Heart left ventricle (tissue), 16 donors: Measurements from ENCODE around the gene TARBP1. TPM values are rescaled to one million over a fixed set of nuclear protein-coding genes. Genes with fewer than 3 reads are reported as not detected.

Experiments
- ATAC-seq, 4 donors: fragments of 200-7000 bp; cut with Tn5 transposase; one replicate each; pipeline ENCODE4 v1.9.1; 2020 to 2022; ENCODE audit warnings: moderate library complexity in 4 of 4, mild to moderate bottlenecking in 3 of 4, moderate number of reproducible peaks in 1 of 4
- DNase-seq, 5 donors: peaks; one replicate each; pipeline ENCODE4 v3.0.0-alpha.2; 2020
- H3K27ac ChIP-seq, 12 donors: fragments of 200-600 bp; sonication (generic) in 4 of 12; one replicate each; pipeline versions ENCODE4 v1.5.0 to v1.8.0; 2016 to 2022; ENCODE audit warnings: mild to moderate bottlenecking in 2 of 12
- H3K27me3 ChIP-seq, 9 donors: fragments of 200-600 bp; sonication (generic) in 2 of 9; one replicate each; pipeline versions ENCODE4 v1.5.1 to v1.8.0; 2016 to 2022; ENCODE audit warnings: mild to moderate bottlenecking in 3 of 9
- H3K36me3 ChIP-seq, 9 donors: fragments of 200-600 bp; sonication (generic) in 2 of 9; one replicate each; pipeline versions ENCODE4 v1.5.0 to v1.8.0; 2018 to 2022; ENCODE audit warnings: mild to moderate bottlenecking in 2 of 9
- H3K4me1 ChIP-seq, 12 donors: fragments of 200-600 bp; sonication (generic) in 4 of 12; one replicate each; pipeline versions ENCODE4 v1.5.0 to v1.8.0; 2016 to 2022; ENCODE audit warnings: mild to moderate bottlenecking in 3 of 12
- H3K4me3 ChIP-seq, 12 donors: fragments of 200-600 bp; sonication (generic) in 4 of 12; one replicate each; pipeline versions ENCODE4 v1.5.0 to v1.8.0; 2017 to 2022; ENCODE audit warnings: mild to moderate bottlenecking in 9 of 12, moderate library complexity in 4 of 12
- H3K9me3 ChIP-seq, 12 donors: fragments of 200-600 bp; sonication (generic) in 4 of 12; one replicate each; pipeline versions ENCODE4 v1.5.0 to v1.8.0; 2016 to 2022; ENCODE audit warnings: mild to moderate bottlenecking in 1 of 12
- POLR2A ChIP-seq, 2 donors: fragments of 450-650 bp; IDR thresholded peaks; one replicate each; pipeline ENCODE4 v1.6.1; 2017; ENCODE audit warnings: antibody characterized with exemption in 2 of 2, mild to moderate bottlenecking in 2 of 2, moderate library complexity in 2 of 2
- WGBS, 4 donors: extraction: QIAGEN DNeasy Blood & Tissue Kit in 2 of 4; methylation state at CpG; one replicate each; pipeline versions ENCODE4 v1.1.5 to v1.1.7; 2013 to 2018; 5-methylcytosine and 5-hydroxymethylcytosine counted together
- intact Hi-C, 10 donors: fragments of 100-400 bp; cut with DNase I; formaldehyde crosslinking; loops; one replicate each; pipeline versions ENCODE4 v1.11.1 to v1.14.2; 2022
- polyA plus RNA-seq, 2 donors: library from polyadenylated mRNA; stranded (reverse); fragments of 200-250 nt; gene quantifications; one replicate each; pipeline ENCODE4 v1.2.3, GENCODE V29; 2013
- total RNA-seq, 9 donors: library from RNA; depleted of rRNA in 2 of 9; stranded (reverse); fragments of >200 nt in 2 of 9; fragmentation: NEBNext Ultra II Directional in 3 of 9; extraction: Animal tissue kit (Norgen Biotek cat#: 25700) in 3 of 9; gene quantifications; one replicate each; pipeline versions ENCODE4 v1.1.0 to v1.2.4, GENCODE V29; 2016 to 2023
- TF ChIP-seq, protein P1 (sequence below), 12 donors: fragments of 200-600 bp; sonication (generic) in 4 of 12; IDR thresholded peaks; one replicate each; pipeline versions ENCODE4 v1.5.0 to v1.8.0; 2018 to 2022; ENCODE audit warnings: antibody characterized with exemption in 12 of 12, mild to moderate bottlenecking in 5 of 12
- donor health status: ischemic (EF 13 %, LVEDD 7.1; RV severe dilation, severe dysfunction).
- donor health status: healthy with polysubstance abuse.
- donor health status: DM: no; HTN: yes; CAD: no.
- donor health status: DM: no; HTN: no; CAD: no.
- donor health status: ischemic (EF 25% LVEDD 6.9; RV normal size, moderate dysfunction).
- donor health status: ischemic (EF 25% LVEDD 5.7; RV mildly dilated, moderate dysfunction).
- donor health status: healthy.
- donor health status: DM: yes; HTN: yes; CAD: no.
- donor health status: ischemic (EF 35%, LVEDD 5.7; RV mildly dilated, moderate dysfunction).
- donor health status: nonischemic (EF 11% LVEDD 7.7; RV severe dilation, severe dysfunction).
- donor health status: DM: yes; HTN: yes; CAD: no.
- donor health status: PGD.
- donor health status: ischemic (EF 29% LVEDD 5.4; RV normal size, mild dysfunction).
- donor health status: nonischemic (EF 23%, LVEDD 6.1; RV moderate dilation, normal function).

TARBP1 gene
- total and polyA plus RNA-seq, 11 donors: 4.8 to 18.2 (median 9.9) TPM

DNA sequence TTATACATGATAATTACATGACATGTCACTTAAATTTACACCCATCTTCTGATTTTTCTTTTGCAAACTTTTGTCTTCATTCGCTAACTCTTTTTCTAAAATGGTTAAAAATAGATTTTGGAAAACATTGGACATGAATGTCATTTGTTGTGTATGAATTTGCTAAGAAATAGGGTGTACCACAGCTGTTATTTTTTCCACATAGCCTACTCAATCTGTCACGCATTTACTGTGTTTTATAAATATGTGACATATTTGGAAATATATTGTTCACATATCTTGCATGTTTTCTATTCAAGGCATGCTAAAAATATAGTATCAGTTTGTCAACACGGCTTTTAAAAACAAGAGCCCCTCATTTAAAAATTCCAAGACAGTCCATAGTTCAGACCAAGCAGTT, 47.9 kb upstream of the TARBP1 start:
- intact Hi-C loops: no loop called here

DNA sequence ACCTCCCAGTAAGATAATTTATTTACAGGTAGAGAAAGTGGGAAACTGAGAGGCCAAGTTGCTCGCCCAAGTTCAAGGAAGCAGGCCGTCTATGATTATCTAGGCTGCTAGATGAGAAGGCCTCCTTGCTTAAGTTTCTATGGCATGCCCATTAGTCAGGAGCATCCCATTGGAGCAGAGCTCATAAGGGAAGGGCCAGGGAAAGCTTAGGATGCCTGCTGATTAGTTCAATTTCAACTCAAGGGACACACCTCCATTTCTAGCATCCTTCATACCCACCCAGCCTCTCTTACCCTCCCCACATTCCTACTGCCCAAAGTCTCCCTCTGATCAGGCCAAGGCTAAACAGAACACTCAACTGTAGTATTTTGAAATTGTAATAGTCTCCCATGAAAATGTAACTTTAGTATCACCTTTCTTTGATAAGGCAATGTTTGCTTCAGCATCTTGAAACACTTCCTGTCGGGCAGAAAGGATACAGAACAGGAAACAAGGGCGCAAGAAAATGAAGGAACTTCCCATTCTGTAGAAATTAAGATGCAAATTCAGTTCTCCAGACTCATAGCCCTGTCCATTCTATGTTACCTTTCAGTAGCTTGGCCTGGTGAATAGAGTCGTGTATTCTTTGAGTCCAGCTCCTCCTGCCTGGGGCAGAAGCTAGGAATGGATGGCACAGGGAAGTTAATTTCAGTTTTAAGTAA, 46.3 kb upstream of the TARBP1 start:
- 79 to 88% (median 84%) methylated on average over 5 of the region's 5 CpGs for WGBS, 4 donors
- H3K9me3 ChIP-seq: no peaks in the 10 kb centered on the region
- H3K27ac ChIP-seq: peak overlapping the region in 4 of 12 donors; percentile 86 to 95 (median 94)
- no peaks in the 10 kb centered on the region for H3K27me3 ChIP-seq
- TF ChIP-seq, protein P1, sequence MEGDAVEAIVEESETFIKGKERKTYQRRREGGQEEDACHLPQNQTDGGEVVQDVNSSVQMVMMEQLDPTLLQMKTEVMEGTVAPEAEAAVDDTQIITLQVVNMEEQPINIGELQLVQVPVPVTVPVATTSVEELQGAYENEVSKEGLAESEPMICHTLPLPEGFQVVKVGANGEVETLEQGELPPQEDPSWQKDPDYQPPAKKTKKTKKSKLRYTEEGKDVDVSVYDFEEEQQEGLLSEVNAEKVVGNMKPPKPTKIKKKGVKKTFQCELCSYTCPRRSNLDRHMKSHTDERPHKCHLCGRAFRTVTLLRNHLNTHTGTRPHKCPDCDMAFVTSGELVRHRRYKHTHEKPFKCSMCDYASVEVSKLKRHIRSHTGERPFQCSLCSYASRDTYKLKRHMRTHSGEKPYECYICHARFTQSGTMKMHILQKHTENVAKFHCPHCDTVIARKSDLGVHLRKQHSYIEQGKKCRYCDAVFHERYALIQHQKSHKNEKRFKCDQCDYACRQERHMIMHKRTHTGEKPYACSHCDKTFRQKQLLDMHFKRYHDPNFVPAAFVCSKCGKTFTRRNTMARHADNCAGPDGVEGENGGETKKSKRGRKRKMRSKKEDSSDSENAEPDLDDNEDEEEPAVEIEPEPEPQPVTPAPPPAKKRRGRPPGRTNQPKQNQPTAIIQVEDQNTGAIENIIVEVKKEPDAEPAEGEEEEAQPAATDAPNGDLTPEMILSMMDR (IDR thresholded peaks at IDR 0.05): no peak
- no peak for TF ChIP-seq POLR2A (IDR thresholded peaks at IDR 0.05)
- H3K4me1 ChIP-seq: peaks cover 11 to 75% (median 59%) of the 10 kb centered on the region in 12 donors
- DNase-seq: no peak
- H3K36me3 ChIP-seq: no peaks in the 10 kb centered on the region
- intact Hi-C loops: no loop called here
- ATAC-seq: no peak
- no peak overlapping the region for H3K4me3 ChIP-seq

More for the DNA sequence above, 47.9 kb upstream of the TARBP1 start:
- H3K27ac ChIP-seq: no peak overlapping the region
- H3K36me3 ChIP-seq: no peaks in the 10 kb centered on the region
- peaks cover 11 to 81% (median 66%) of the 10 kb centered on the region in 12 donors for H3K4me1 ChIP-seq
- H3K27me3 ChIP-seq: no peaks in the 10 kb centered on the region
- DNase-seq (no peak), ATAC-seq (no peak)
- 48 to 77% (median 71%) methylated on average over 3 of the region's 3 CpGs for WGBS, 4 donors
- no peak overlapping the region for H3K4me3 ChIP-seq
- no peaks in the 10 kb centered on the region for H3K9me3 ChIP-seq
- TF ChIP-seq, protein P1 (IDR thresholded peaks at IDR 0.05): no peak

DNA sequence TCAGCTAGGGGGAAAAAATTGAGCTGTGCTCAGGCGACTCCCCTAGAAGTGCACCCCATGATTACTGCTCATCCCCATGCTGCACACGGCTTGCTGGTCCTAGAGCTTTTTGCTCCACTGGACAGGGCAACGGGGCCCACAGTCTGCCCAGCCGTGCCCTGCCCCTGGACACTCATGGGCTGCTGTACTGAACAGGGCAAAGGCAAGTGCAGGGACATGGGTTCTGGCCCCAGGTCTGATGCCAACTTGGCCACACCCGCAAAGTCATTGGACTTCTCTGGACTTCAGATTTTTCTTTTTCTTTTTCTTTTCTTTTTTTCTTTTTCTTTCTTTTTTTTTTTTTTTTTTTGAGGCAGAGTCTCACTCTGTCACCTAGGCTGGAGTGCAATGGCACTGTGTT, 42.9 kb upstream of the TARBP1 start:
- no peak overlapping the region for H3K4me3 ChIP-seq
- WGBS, 4 donors: 87 to 96% (median 93%) methylated on average over 4 to 5 of the region's 5 CpGs
- ATAC-seq (no peak), DNase-seq (no peak)
- intact Hi-C loops: loop anchor here in 1 of 10 donors (2.0 kb wide), 1 partner anchor 21 kb away; no protein-coding TSS in a partner anchor
- peaks cover 2 to 68% (median 34%) of the 10 kb centered on the region in 12 donors for H3K4me1 ChIP-seq
- no peaks in the 10 kb centered on the region for H3K27me3 ChIP-seq
- peak overlapping the region; percentile 3 to 95 (median 85) for H3K27ac ChIP-seq
- no peaks in the 10 kb centered on the region for H3K9me3 ChIP-seq
- H3K36me3 ChIP-seq: no peaks in the 10 kb centered on the region
- TF ChIP-seq POLR2A (IDR thresholded peaks at IDR 0.05): no peak
- TF ChIP-seq, protein P1 (IDR thresholded peaks at IDR 0.05): no peak

DNA sequence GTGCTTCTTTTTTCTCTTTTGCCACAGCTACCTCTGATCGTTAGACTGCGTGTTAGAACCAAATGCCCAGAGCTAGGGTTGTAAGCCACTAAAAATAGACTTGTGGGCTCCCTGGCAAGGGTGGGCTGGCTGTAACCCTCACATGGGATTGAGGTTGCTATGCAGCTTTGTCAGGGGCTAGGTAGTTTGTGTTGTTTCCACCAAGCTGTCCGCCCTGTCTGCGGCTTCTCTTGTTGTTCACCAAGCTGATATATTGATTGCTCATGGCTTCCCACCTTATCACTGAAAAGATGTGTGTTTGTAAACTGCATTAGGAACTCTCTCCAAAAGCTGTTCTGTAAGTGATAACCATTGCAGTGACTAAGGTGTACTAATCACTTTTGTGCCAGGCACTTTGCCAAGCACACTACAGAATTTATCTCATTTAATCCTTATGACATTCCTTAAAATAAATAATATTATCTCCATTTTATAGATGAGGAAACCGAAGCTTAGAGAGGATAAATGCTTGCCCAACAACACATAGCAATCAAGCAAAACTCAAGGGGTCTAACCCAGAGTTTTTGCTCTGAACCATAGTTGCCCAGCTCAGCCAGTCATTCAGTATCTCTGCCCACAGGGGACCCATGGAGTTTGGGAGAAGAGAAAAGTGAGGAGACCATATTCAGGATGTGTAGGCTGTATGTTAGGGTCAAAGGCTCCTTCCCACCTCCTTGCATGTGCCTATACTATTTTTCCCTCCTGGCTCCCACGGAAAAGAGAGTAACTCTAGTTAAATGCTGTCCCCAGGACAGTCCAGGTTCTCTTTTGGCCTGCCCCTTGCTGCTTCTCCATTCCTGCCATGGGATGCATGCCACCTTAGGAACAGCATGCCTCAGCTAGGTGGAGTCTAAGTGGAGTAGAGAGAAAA, 42.2 kb upstream of the TARBP1 start:
- peak in 2 of 4 donors; percentile 20 to 23 for ATAC-seq
- H3K36me3 ChIP-seq: no peaks in the 10 kb centered on the region
- 60 to 74% (median 66%) methylated on average over 6 of the region's 6 CpGs for WGBS, 4 donors
- H3K9me3 ChIP-seq: no peaks in the 10 kb centered on the region
- no peaks in the 10 kb centered on the region for H3K27me3 ChIP-seq
- intact Hi-C loops: loop anchor here in 1 of 10 donors (2.0 kb wide), 1 partner anchor 22 kb away; no protein-coding TSS in a partner anchor
- H3K4me1 ChIP-seq: peaks cover 2 to 75% (median 34%) of the 10 kb centered on the region in 12 donors
- DNase-seq: no peak
- H3K27ac ChIP-seq: peak overlapping the region; percentile 1 to 95 (median 78)
- TF ChIP-seq, protein P1 (IDR thresholded peaks at IDR 0.05): no peak
- TF ChIP-seq POLR2A (IDR thresholded peaks at IDR 0.05): no peak
- no peak overlapping the region for H3K4me3 ChIP-seq
